Kidney epithelial cell (primary cell): ENCODE results near the gene CAPZA1. TPM values are rescaled to one million over a fixed set of nuclear protein-coding genes. Genes with fewer than 3 reads are reported as not detected.
"Not testable (repeated sequence)": the region's sequence is repeated elsewhere in the genome, so short reads cannot be mapped to it uniquely, and the experiment has no call there.

ENCODE experiments used
- DNase-seq: peaks from one replicate; pipeline ENCODE4 v3.0.0-alpha.2; 2010; ENCODE audit warnings: low read depth
- H3K27me3 ChIP-seq: 2 replicates; pipeline ENCODE4 v1.6.0; 2011; ENCODE audit warnings: low read length; ENCODE audit not compliant: control insufficient read depth, insufficient read depth
- H3K36me3 ChIP-seq: 2 replicates; pipeline ENCODE4 v1.5.1; 2011; ENCODE audit warnings: low read length; ENCODE audit not compliant: control insufficient read depth, insufficient read depth
- H3K4me3 ChIP-seq: 2 replicates; pipeline ENCODE4 v1.5.1; 2011; ENCODE audit warnings: low read depth, mild to moderate bottlenecking, control low read depth, low read length
- CTCF ChIP-seq: IDR thresholded peaks from 2 replicates; pipeline ENCODE4 v1.5.1; 2011; ENCODE audit warnings: mild to moderate bottlenecking, moderate library complexity, low read length, control low read depth, inconsistent platforms; ENCODE audit not compliant: insufficient read depth, poor library complexity, severe bottlenecking
- total RNA-seq: library from RNA; depleted of rRNA; stranded (reverse); fragments of >200 nt; gene quantifications from 2 replicates; pipeline ENCODE4 v1.2.3, GENCODE V29; 2015

Gene CAPZA1
- total RNA-seq, 1 donor from 2014 or later = 193 TPM

- H3K4me3 ChIP-seq = no peak overlapping the region
- no peaks in the 10 kb centered on the region for H3K27me3 ChIP-seq
- no peaks in the 10 kb centered on the region for H3K36me3 ChIP-seq
- TF ChIP-seq CTCF = no peak
- DNase-seq = no peak
These were observed 14.7 kb downstream of the CAPZA1 start for GRCh38 chr1:112634367-112634766.

- Histone ChIP-seq H3K36me3 (no peaks in the 10 kb centered on the region), H3K4me3 (no peak overlapping the region)
These were observed 16.4 kb downstream of the CAPZA1 start for GRCh38 chr1:112636056-112636455.

GRCh38 chr1:112636597-112637253 is 17.1 kb downstream of the CAPZA1 start:
- DNase-seq = no peak
- Histone ChIP-seq H3K27me3 (no peaks in the 10 kb centered on the region), H3K4me3 (no peak overlapping the region), H3K36me3 (no peaks in the 10 kb centered on the region)
- TF ChIP-seq CTCF = no peak

More at GRCh38 chr1:112636056-112636455, 16.4 kb downstream of the CAPZA1 start:
- no peak for DNase-seq
- H3K27me3 ChIP-seq = no peaks in the 10 kb centered on the region
- TF ChIP-seq CTCF = no peak

- TF ChIP-seq CTCF = no peak
- no peak for DNase-seq
- Histone ChIP-seq H3K27me3 (no peaks in the 10 kb centered on the region), H3K4me3 (no peak overlapping the region), H3K36me3 (no peaks in the 10 kb centered on the region)
These were observed 17.9 kb downstream of the CAPZA1 start for GRCh38 chr1:112637254-112638109.

- DNase-seq = no peak
- Histone ChIP-seq H3K4me3 (no peak overlapping the region), H3K36me3 (no peaks in the 10 kb centered on the region), H3K27me3 (no peaks in the 10 kb centered on the region)
- no peak for TF ChIP-seq CTCF
These were observed 18.4 kb downstream of the CAPZA1 start for GRCh38 chr1:112638110-112638428.

- DNase-seq, H3K4me3 ChIP-seq, H3K36me3 ChIP-seq, H3K27me3 ChIP-seq: not testable (repeated sequence)
These were observed 20.8 kb downstream of the CAPZA1 start for GRCh38 chr1:112640437-112640836.
